Measurements from ENCODE around the gene LPP.
A peak's percentile ranks its signal among the peaks of the same experiment; 100 is the strongest.

LPP gene

GRCh38 chr3:188361888-188362287 lies 207.9 kb downstream of the LPP start:
- DNase-seq (ENCODE audit: low read depth), result no peak

DNA sequence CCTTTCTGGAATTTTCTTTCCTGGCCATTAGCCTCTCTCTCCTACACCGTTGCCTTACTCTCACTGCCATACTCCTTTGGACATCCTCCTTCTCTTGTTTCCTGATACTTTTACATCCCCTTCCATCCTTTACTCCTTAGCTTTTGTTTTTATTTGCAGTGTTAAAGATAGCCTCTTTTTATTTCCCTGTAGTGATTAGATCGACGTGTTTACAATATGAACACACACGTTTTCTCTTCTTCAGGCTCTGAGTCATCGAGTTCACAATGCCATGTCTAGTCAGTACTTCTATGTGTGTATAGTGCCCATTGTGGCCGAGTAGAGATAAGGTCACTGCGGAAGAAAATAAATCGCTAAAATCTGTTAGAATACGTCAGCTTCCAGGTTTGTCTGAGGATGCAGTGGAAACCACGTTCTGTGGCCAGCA lies 208.5 kb downstream of the LPP start:
- DNase-seq (ENCODE audit: low read depth), result peak; percentile 80

DNA sequence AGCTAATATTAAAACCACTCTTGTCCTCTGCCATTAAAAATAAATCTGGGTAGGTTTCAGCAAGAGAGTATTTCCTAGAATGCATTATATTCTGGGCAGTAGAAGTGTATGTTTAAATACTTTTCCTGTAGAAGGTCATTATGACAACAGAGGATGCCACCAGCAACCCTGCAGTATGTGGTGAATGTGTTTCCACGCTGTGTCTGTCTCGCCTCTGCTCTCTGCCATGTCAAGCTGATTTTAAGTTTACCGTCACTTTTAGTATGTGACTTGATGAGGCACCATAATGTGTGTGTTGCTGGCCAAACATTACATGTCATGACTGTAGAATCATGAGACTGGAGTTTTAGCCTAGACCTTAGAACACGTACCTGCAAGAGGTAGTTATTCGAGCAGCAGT lies 211.2 kb downstream of the LPP start:
- no peak for DNase-seq (ENCODE audit: low read depth)

DNA sequence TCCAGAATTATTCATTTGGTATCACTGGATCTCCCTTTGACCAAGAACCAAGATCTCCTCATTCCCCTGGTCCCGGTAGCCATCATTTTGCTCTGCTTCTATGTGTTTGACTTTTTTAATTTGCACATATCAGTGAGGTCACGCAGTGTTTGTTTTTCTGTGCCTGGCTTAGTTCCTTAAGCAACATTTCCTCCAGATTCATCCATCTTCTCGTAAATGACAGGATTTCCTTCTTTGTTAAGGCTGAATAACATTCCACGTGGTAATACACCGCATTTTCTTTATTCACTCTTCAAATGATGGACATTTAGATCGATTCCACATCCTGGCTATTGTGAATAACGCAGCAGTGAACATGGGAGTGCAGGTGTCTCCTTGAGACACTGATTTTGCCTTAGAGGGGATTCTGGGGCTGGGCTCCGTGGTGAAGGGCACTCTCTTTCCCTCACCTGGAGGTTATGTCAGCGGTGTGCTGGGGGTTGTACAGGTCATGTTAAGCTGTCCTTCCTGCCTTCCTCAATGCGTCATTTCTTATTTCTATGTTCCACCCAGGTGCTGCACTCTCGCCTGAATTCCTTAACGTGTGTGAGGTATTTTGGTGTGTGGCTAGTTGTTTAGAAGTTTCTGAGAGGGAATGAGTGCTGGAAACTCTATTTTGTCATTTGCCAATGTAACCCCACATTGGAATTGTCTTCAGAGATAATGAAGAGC lies 212.2 kb downstream of the LPP start:
- no peak for DNase-seq (ENCODE audit: low read depth)

GRCh38 chr3:188367678-188368077 lies 213.7 kb downstream of the LPP start:
- DNase-seq (ENCODE audit: low read depth), result no peak

DNA sequence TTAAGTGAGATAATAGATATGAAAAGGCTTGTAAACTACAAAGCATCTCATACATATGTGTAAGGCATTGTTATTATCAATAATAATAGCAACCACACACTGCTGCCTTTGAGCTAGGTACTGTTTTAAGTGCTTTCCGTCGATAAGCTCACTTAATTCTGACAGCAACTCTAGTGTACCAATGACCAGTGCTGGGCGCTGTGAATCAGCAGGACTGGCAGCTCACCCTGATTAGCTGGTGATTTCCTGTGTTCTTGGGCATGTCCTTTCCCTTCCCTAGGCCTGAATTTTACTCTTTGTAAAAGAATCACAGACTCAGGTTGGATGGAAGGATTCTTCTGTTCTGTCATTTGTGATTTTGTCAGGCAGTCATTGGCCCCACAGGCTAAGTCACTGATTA lies 215.6 kb downstream of the LPP start:
- no peak for DNase-seq (ENCODE audit: low read depth)

DNA sequence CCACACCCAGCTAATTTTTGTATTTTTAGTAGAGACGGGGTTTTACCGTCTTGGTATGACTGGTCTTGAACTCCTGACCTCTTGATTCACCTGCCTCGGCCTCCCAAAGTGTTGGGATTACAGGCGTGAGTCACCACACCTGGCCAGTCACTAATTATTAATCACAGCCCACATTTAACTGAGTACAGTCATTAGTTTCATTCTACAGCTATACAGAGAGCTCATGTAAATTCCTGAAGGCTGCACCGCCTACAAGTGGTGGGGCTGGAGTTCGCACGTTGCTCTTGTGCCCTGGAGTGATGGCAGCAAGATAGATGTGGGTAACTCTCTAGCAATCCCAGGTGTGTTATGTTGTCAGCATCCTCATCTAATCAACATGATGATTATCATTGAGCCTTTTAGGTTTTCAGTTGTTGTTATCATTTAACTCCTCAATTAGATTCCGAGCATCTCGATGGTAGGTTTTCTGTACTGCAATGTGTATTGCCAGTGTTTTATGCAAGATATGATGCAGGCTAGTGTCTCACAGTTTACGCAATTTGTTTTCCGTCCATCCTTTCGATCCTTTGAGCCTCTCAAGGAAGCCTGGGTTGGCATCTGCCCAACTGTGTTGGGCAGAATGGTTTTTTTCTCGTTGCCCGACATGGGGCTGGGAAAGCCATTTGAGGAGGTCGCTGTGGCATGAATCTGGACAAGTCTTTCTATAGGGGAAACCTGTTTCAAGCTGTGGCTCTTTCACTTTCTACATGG lies 216.3 kb downstream of the LPP start:
- DNase-seq (ENCODE audit: low read depth), result no peak

DNA sequence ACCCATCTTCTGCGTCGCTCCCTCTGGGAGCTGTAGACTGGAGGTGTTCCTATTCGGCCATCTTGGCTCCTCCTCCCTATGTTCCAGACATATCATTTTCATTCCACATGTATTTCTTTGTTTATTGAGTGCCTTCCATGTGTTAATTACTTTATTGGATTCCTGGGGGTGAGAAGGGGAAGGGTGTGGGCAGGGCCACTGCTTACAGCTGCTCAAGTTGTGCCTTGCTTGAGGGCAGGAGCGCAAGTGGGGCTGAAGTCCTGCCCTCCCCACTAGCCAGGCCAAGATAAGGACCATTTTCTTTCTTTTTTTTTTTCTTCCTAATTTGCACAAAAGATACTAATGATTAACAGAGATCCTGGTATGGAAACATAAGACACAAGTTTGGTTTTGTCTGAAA lies 224.8 kb downstream of the LPP start:
- no peak for DNase-seq (ENCODE audit: low read depth)

GRCh38 chr3:188380252-188380651 lies 226.3 kb downstream of the LPP start:
- DNase-seq (ENCODE audit: low read depth), result no peak

DNA sequence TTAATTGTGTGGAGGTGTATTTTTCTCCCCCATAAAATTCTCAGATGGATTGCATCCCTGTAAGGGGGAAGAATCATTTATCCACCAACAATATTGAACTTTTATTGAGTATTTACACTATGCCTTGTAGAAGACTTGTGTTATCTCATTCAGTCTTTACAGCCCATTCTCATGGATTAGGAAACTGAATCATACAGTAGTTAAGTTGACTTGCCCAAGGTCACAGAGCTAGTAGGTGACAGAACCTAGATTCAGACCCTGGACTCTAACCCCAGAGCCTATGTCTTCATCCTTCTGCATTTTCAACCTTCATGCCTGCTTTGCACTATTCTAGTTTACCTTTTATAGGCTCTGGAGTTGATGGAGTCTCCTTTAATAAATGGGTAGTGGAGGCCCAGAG lies 226.8 kb downstream of the LPP start:
- DNase-seq (ENCODE audit: low read depth), result no peak

DNA sequence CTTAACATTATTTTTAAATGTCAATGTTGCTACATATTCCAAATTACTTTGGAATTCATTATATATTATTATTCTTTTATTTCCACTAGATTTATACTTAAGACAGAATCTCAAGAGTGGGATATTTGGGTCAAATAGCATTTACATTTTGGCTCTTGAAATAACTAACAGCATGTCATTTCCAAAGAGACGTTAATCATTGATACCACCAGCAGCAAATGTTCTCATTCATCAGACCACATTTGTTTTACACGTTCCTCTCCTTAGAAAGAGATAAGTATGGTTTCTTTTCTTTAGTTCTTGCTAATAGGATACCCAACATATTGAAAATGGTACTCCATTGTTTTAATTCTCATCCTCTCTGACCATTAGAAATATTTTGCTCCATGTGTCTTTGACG lies 229.8 kb downstream of the LPP start:
- DNase-seq (ENCODE audit: low read depth), result no peak

GRCh38 chr3:188385295-188385694 lies 231.3 kb downstream of the LPP start:
- DNase-seq (ENCODE audit: low read depth), result no peak

DNA sequence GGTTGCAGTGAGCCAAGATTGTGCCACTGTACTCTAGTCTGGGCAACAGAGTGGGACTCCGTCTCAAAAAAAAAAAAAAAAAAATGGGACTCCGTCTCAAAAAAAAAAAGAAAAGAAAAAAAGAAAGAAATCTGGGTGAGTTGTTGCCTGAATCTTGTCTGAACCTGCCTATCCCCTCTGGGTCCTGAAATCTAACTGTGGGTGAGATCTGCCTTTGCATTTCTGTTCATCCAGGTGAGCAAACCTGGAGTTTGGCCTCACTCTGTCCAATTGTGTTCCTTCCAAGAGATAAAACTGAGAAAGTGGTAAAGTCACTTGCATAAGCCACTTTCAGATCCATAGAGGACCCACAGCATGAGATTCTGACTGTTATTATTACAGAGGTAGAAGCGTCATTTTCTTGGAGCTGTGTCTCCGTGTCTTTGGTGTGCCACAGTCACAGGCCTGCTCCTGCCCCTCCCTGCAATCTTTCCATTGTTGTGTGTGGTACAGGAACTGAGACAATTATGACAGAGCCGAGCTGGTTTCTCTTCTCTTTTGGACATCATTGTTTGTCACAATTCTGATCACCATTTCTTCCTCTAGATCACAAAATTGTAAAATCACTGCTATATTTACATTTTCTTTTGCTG lies 235.9 kb downstream of the LPP start:
- no peak for DNase-seq (ENCODE audit: low read depth)

- DNase-seq (ENCODE audit: low read depth), result no peak
These were observed 236.4 kb downstream of the LPP start for GRCh38 chr3:188390343-188390718.

GRCh38 chr3:188390775-188391443 lies 237.0 kb downstream of the LPP start:
- no peak for DNase-seq (ENCODE audit: low read depth)

GRCh38 chr3:188391592-188391991 lies 237.6 kb downstream of the LPP start:
- no peak for DNase-seq (ENCODE audit: low read depth)

DNA sequence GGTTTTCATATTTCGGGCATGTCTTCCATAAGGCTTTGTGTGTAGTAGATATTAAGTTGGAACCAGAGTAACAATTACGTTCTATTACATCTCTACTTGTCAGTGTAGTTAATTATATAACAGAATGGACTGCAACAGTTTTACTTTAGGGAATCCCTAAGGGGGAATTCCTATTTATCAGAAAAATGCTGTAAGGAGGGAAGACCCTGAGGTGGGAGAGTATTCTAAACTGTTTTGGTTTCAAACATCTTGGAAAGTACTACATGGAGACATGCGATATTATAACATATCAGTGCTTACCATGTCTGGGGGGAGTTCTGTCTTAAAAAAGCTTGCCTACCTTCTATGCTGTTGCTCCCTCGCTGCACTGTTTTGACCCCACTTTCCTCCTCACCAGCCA lies 238.1 kb downstream of the LPP start:
- no peak for DNase-seq (ENCODE audit: low read depth)

- DNase-seq (ENCODE audit: low read depth), result no peak
These were observed 240.7 kb downstream of the LPP start for GRCh38 chr3:188394623-188395022.

- DNase-seq (ENCODE audit: low read depth), result no peak
These were observed 242.3 kb downstream of the LPP start for GRCh38 chr3:188396251-188396650.

GRCh38 chr3:188396900-188397299 lies 242.9 kb downstream of the LPP start:
- DNase-seq (ENCODE audit: low read depth), result no peak

DNA sequence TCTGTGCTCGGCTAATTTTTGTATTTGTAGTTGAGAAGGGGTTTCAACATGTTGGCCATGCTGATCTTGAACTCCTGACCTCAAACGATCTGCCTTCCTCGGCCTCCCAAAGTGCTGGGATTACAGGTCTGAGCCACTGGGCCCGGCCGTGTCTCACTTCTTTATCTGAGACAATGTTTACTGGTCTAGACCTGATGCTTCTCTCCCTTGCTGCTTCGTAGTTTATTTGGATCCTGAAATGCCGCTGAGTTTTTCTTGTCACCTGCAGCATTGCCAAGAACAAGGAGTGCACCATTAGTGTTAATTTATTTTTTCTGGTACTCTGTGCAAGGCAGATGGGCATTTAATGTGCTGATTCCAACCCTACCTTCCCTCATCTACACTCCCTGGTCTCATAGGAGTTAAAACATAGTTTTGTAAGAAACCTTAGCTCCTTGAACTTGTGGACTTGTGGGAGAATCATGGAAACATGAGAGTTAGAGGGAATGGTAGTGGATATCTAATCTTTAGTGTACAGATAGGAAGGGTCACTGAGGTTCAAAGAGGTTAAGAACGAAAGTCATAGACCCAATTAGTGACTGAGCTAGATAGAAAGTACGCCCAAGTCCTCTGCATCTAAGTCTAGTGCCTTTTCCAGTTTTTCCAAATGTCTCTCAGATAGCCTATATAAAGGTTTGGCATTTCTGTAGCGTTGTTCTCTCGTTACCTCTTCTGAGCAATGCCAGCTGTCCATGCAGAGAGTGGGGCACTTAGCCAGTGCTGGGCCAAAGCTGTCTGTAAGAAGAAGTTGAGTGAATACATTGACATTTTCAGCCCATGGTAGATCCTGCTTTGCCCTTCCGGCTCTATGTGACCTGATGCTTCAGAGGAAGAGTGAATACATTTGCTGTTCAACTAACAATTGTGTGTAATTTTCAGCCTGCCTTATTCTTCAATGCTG lies 244.1 kb downstream of the LPP start:
- DNase-seq (ENCODE audit: low read depth), result no peak

All from GM04504 (cell line).